Transverse colon (tissue), 4 donors: ENCODE results near the gene TFAP2A. TPM values are rescaled to one million over a fixed set of nuclear protein-coding genes. Genes with fewer than 3 reads are reported as not detected.

ENCODE experiments used
- DNase-seq: peaks from one replicate; pipeline ENCODE4 v3.0.0-alpha.2; 2019
- H3K27ac ChIP-seq, 4 donors: fragments of 200-600 bp; sonication (generic); 2 replicates each; pipeline ENCODE4 v1.5.1; 2016 to 2018; ENCODE audit warnings: inconsistent platforms in 4 of 4
- H3K27me3 ChIP-seq: fragments of 200-600 bp; sonication (generic); 2 replicates; pipeline ENCODE4 v1.5.1; 2017; ENCODE audit warnings: inconsistent platforms
- H3K36me3 ChIP-seq, 4 donors: fragments of 200-600 bp; sonication (generic); 2 replicates each; pipeline ENCODE4 v1.5.1; 2017 to 2019; ENCODE audit warnings: inconsistent platforms in 4 of 4
- H3K4me1 ChIP-seq, 4 donors: fragments of 200-600 bp; sonication (generic); 2 replicates each; pipeline ENCODE4 v1.5.1; 2017 to 2020; ENCODE audit warnings: inconsistent platforms in 4 of 4
- H3K4me3 ChIP-seq, 4 donors: fragments of 200-600 bp; sonication (generic); 1 replicate in 1 of 4; 2 replicates in 3 of 4; pipeline versions ENCODE4 v1.5.1 to v1.6.1; 2017 to 2019; ENCODE audit warnings: inconsistent platforms in 4 of 4
- H3K9me3 ChIP-seq, 2 donors: fragments of 200-600 bp; sonication (generic); 2 replicates each; pipeline ENCODE4 v1.5.1; 2017 to 2019; ENCODE audit warnings: inconsistent platforms in 2 of 2
- EP300 ChIP-seq: sonication (generic); formaldehyde crosslinking; IDR thresholded peaks from one replicate; pipeline ENCODE4 v1.6.1; 2017; ENCODE audit warnings: antibody characterized with exemption, low read depth
- POLR2A ChIP-seq: fragments of 450-650 bp; IDR thresholded peaks from one replicate; pipeline ENCODE4 v1.6.1; 2016; ENCODE audit warnings: antibody characterized with exemption, mild to moderate bottlenecking, moderate library complexity
- POLR2AphosphoS5 ChIP-seq, 3 donors: sonication (generic); formaldehyde crosslinking; IDR thresholded peaks; one replicate each; pipeline ENCODE4 v1.6.1; 2016; ENCODE audit warnings: antibody characterized with exemption in 3 of 3
- WGBS, 2 donors: methylation state at CpG; one replicate each; pipeline ENCODE4 v1.1.5; 2018; ENCODE audit warnings: low coverage in 1 of 2; 5-methylcytosine and 5-hydroxymethylcytosine counted together
- in situ Hi-C, 4 donors: fragments of 200-750 bp; cut with MboI; loops; one replicate each; pipeline versions ENCODE4 v1.15.0 to v1.15.1; 2017; ENCODE audit warnings: low sequenced_read_pairs in 3 of 4, low pct_ligation_motif_present in 1 of 4, low pct_unique_long_range_greater_than_20kb in 1 of 4
- intact Hi-C: fragments of 100-400 bp; cut with DNase I; formaldehyde crosslinking; loops from one replicate; pipeline ENCODE4 v1.15.1; 2023; ENCODE audit warnings: low total_unique reads
- total RNA-seq, 4 donors: library from RNA; depleted of rRNA; stranded (reverse); fragments of >200 nt; gene quantifications; one replicate each; pipeline ENCODE4 v1.1.0, GENCODE V29; 2016
- TF ChIP-seq, protein P1 (sequence below), 5 experiments: fragments of 200-600 bp in 3 of 5; fragments of 450-650 bp in 2 of 5; sonication (generic) in 3 of 5; IDR thresholded peaks; 1 replicate in 2 of 5; 2 replicates in 3 of 5; pipeline ENCODE4 v1.5.1; 2016 to 2017; ENCODE audit warnings: antibody characterized with exemption in 5 of 5, inconsistent platforms in 3 of 5, mild to moderate bottlenecking in 2 of 5, moderate library complexity in 1 of 5

TFAP2A gene
- total RNA-seq, 4 donors from 2014 or later: not detected

DNA sequence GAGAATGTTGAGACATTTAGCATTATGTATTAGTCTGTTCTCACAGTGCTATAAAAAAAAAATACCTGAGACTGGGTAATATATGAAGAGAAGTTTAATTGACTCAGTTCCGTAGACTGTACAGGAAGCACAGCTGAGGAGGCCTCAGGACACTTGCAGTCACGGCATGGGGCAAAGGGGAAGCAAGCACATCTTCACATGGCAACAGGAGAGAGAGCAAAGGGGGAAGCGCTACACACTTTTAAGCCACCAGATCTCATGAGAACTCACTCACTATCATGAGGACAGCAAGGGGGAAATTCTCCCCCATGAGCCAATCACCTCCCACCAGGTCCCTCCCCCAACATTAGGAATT, 26.8 kb upstream of the TFAP2A start:
- H3K27ac ChIP-seq: no peak overlapping the region

DNA sequence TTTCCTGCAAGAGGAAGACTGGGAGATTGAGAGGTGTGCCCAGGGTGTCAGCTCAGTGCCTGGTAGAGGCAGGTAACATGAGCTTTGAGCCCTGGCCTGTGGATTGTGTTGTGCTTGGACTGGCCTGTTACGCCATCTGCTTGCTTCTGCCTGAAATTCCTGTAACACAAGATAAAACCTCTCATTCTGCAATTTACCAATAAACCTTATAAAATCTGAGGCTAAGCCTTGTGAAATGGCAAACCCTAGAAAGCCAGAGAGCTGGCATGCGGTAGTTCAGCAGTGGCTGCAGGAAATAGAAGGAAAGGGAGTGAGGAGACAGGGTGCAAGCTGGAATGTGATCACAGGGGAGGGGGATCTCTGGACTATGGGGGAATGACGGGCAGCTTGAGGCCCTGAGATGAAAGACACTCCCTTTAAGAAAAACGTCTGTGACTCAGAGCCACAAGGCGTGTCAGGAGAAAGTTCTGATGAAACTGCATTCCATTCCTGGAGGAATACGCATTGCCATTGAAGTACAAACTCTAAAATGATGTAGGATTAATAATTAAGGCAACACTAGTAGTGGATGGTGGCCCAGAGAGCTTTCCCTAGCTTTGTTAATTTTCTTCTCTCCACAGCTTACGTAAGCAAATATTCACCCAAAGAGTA, 26.3 kb upstream of the TFAP2A start:
- Histone ChIP-seq H3K9me3 (no peaks in the 10 kb centered on the region), H3K36me3 (no peaks in the 10 kb centered on the region), H3K4me3 (no peak overlapping the region), H3K27ac (no peak overlapping the region), H3K27me3 (no peaks in the 10 kb centered on the region), H3K4me1 (no peaks in the 10 kb centered on the region)
- 60 to 61% methylated on average over 6 to 7 of the region's 7 CpGs for WGBS, 2 donors
- in situ Hi-C loops: loop anchor here in 3 of 4 donors (25.0 kb wide), 2 partner anchors 904 to 1454 kb away; no protein-coding TSS in a partner anchor
- TF ChIP-seq EP300: no peak
- TF ChIP-seq POLR2A: no peak
- no peak for TF ChIP-seq POLR2AphosphoS5 (IDR thresholded peaks at IDR 0.05)
- TF ChIP-seq, protein P1, sequence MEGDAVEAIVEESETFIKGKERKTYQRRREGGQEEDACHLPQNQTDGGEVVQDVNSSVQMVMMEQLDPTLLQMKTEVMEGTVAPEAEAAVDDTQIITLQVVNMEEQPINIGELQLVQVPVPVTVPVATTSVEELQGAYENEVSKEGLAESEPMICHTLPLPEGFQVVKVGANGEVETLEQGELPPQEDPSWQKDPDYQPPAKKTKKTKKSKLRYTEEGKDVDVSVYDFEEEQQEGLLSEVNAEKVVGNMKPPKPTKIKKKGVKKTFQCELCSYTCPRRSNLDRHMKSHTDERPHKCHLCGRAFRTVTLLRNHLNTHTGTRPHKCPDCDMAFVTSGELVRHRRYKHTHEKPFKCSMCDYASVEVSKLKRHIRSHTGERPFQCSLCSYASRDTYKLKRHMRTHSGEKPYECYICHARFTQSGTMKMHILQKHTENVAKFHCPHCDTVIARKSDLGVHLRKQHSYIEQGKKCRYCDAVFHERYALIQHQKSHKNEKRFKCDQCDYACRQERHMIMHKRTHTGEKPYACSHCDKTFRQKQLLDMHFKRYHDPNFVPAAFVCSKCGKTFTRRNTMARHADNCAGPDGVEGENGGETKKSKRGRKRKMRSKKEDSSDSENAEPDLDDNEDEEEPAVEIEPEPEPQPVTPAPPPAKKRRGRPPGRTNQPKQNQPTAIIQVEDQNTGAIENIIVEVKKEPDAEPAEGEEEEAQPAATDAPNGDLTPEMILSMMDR (IDR thresholded peaks at IDR 0.05): no peak
- intact Hi-C loops: no loop called here
- no peak for DNase-seq

More for the DNA sequence above, 26.8 kb upstream of the TFAP2A start:
- H3K4me1 ChIP-seq: no peaks in the 10 kb centered on the region
- intact Hi-C loops: no loop called here
- DNase-seq: no peak
- TF ChIP-seq EP300: no peak
- TF ChIP-seq, protein P1 (IDR thresholded peaks at IDR 0.05): no peak
- no peak overlapping the region for H3K4me3 ChIP-seq
- in situ Hi-C loops: loop anchor here in 3 of 4 donors (25.0 kb wide), 2 partner anchors 904 to 1454 kb away; no protein-coding TSS in a partner anchor
- H3K27me3 ChIP-seq: no peaks in the 10 kb centered on the region
- 70 to 73% methylated on average over 2 to 3 of the region's 3 CpGs for WGBS, 2 donors
- no peaks in the 10 kb centered on the region for H3K9me3 ChIP-seq
- no peaks in the 10 kb centered on the region for H3K36me3 ChIP-seq

DNA sequence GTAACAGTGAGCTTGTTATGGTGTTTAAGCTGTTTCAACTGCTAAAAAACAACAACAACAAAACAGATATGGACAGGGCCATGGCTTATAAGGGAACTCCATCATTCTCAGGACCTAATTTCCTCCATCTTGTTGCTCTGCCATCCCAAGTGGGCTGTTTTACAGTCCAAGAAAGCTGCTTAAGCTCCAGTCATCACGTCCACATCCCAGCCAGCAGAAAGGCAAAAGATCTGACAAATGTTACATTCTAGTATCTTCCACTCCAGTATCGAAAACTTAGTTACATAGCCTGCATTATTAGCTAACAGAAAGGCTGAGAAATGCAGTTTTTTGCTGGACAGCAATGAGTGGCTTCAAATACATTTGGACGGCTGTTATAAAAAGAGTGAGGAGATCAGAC, 23.0 kb upstream of the TFAP2A start:
- peaks cover 17% of the 10 kb centered on the region for H3K27me3 ChIP-seq
- H3K36me3 ChIP-seq: no peaks in the 10 kb centered on the region
- intact Hi-C loops (no loop called here), in situ Hi-C loops (loop anchor here (10.0 to 25.0 kb wide), 3 partner anchors 901 to 1453 kb away; no protein-coding TSS in a partner anchor)
- no peaks in the 10 kb centered on the region for H3K9me3 ChIP-seq
- H3K27ac ChIP-seq: no peak overlapping the region
- TF ChIP-seq POLR2AphosphoS5 (IDR thresholded peaks at IDR 0.05) (no peak), EP300 (no peak), POLR2A (no peak)
- TF ChIP-seq, protein P1 (IDR thresholded peaks at IDR 0.05): no peak
- H3K4me1 ChIP-seq: no peaks in the 10 kb centered on the region
- 78 to 86% methylated on average over 2 to 3 of the region's 3 CpGs for WGBS, 2 donors
- no peak overlapping the region for H3K4me3 ChIP-seq
- DNase-seq: no peak

DNA sequence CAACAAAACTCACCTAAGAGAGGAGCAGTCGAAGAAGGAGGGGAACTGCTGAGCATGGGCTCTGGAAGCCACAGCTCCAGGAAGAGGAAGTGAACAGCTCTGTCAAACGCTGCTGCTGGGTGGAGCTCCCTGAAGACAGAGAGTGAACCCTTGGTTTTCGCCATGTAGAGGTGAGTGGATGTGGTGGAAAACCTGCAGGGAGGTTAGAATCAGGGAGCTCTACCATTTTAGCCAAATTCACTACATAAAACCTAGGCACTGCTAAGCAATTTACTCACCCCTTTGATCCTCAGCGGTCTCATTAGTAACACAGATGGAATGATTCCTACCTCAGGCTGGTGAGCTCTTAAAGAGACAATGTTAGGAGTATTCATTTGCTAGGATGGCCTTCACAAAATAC, 19.4 kb upstream of the TFAP2A start:
- intact Hi-C loops: no loop called here
- no peaks in the 10 kb centered on the region for H3K9me3 ChIP-seq
- TF ChIP-seq POLR2AphosphoS5 (IDR thresholded peaks at IDR 0.05) (no peak), EP300 (no peak), POLR2A (no peak)
- TF ChIP-seq, protein P1 (IDR thresholded peaks at IDR 0.05): no peak
- peaks cover 0 to 5% (median 0%) of the 10 kb centered on the region in 4 donors for H3K4me1 ChIP-seq
- no peaks in the 10 kb centered on the region for H3K36me3 ChIP-seq
- DNase-seq: no peak
- H3K4me3 ChIP-seq: no peak overlapping the region
- no peak overlapping the region for H3K27ac ChIP-seq
- in situ Hi-C loops: loop anchor here (10.0 to 25.0 kb wide), 3 partner anchors 897 to 1449 kb away; no protein-coding TSS in a partner anchor
- 47 to 54% methylated on average over 3 to 4 of the region's 4 CpGs for WGBS, 2 donors
- H3K27me3 ChIP-seq: peaks cover 27% of the 10 kb centered on the region
